Endothelial cell of umbilical vein (primary cell): Measurements from ENCODE around the gene PAK5. TPM values are rescaled to one million over a fixed set of nuclear protein-coding genes. Genes with fewer than 3 reads are reported as not detected.

ENCODE experiments used
- BruUV-seq: library from RNA; stranded (reverse); fragments of 400-500 nt; replicated peaks from 2 replicates; lab custom pipeline; 2021; lab: Mats Ljungman, UMichigan
- CTCF ChIA-PET: fragments of 300-600, 350-600 bp; sonication (Branson Sonifier 250); formaldehyde crosslinking; loops from one replicate; lab custom pipeline; 2021; ENCODE audit warnings: antibody characterized with exemption, inconsistent platforms; lab: Charles Lee
- POLR2A ChIA-PET: fragments of 300-600, 350-600 bp; sonication (Branson Sonifier 250); formaldehyde crosslinking; loops from one replicate; lab custom pipeline; 2021; ENCODE audit warnings: antibody characterized with exemption, inconsistent platforms; lab: Charles Lee
- DNase-seq: peaks from one replicate; pipeline ENCODE4 v3.0.0-alpha.2; 2011; ENCODE audit warnings: low read depth, low spot score
- FAIRE-seq: peaks from 2 replicates; lab custom pipeline; 2011; peaks lifted over from hg19 to GRCh38; lab: Jason Lieb, UNC
- H2AFZ ChIP-seq: 2 replicates; pipeline ENCODE4 v1.6.0; 2012; ENCODE audit warnings: low read depth, low read length, control low read depth, inconsistent platforms
- H3K27ac ChIP-seq: 2 replicates; pipeline ENCODE4 v1.5.1; 2011; ENCODE audit warnings: low read depth, mild to moderate bottlenecking, control low read depth, low read length, moderate library complexity; ENCODE audit not compliant: insufficient read depth
- H3K27me3 ChIP-seq, 2 experiments: 2 replicates each; pipeline versions ENCODE4 v1.6.0 to v1.6.1; 2011; ENCODE audit warnings: low read length in 2 of 2, mixed read lengths in 1 of 2; ENCODE audit not compliant: control insufficient read depth in 2 of 2, insufficient read depth in 2 of 2
- H3K36me3 ChIP-seq, 2 experiments: 2 replicates in 1 of 2; 3 replicates in 1 of 2; pipeline ENCODE4 v1.5.1; 2011; ENCODE audit warnings: low read length in 2 of 2, mild to moderate bottlenecking in 1 of 2, moderate library complexity in 1 of 2; ENCODE audit not compliant: control insufficient read depth in 2 of 2, insufficient read depth in 2 of 2; ENCODE audit errors: extremely low read depth in 1 of 2
- H3K4me1 ChIP-seq: 3 replicates; pipeline ENCODE4 v1.5.1; 2011; ENCODE audit warnings: mild to moderate bottlenecking, low read length; ENCODE audit not compliant: control insufficient read depth, insufficient read depth; ENCODE audit errors: extremely low read depth
- H3K4me2 ChIP-seq: 2 replicates; pipeline ENCODE4 v1.6.1; 2011; ENCODE audit warnings: low read length, control low read depth, mixed read lengths; ENCODE audit not compliant: insufficient read depth
- H3K4me3 ChIP-seq, 3 experiments: fragments of 200-600 bp in 1 of 3; sonication (generic), shearing (Covaris generic) in 1 of 3; replicated peaks in 1 of 3; 2 replicates each; pipeline ENCODE4 v1.5.1; 2011 to 2016; ENCODE audit warnings: control low read depth in 3 of 3, low read length in 3 of 3, mild to moderate bottlenecking in 2 of 3, inconsistent platforms in 1 of 3, low read depth in 1 of 3, moderate library complexity in 1 of 3; ENCODE audit not compliant: insufficient read depth in 1 of 3
- H3K79me2 ChIP-seq: 2 replicates; pipeline ENCODE4 v1.6.0; 2012; ENCODE audit warnings: low read length, inconsistent platforms; ENCODE audit not compliant: control insufficient read depth, insufficient read depth
- H3K9ac ChIP-seq: replicated peaks from 2 replicates; pipeline ENCODE3; 2011; ENCODE audit warnings: low read length, control low read depth; ENCODE audit not compliant: insufficient read depth; ENCODE audit errors: extremely low read depth
- H3K9me1 ChIP-seq: replicated peaks from 3 replicates; pipeline ENCODE4 v1.6.0; 2011; ENCODE audit warnings: mild to moderate bottlenecking, low read length; ENCODE audit not compliant: control insufficient read depth, insufficient read depth; ENCODE audit errors: extremely low read depth
- H3K9me3 ChIP-seq: replicated peaks from 2 replicates; pipeline ENCODE4 v1.5.1; 2012; ENCODE audit warnings: low read length, inconsistent platforms; ENCODE audit not compliant: control insufficient read depth, insufficient read depth
- H4K20me1 ChIP-seq: replicated peaks from 2 replicates; pipeline ENCODE3; 2011; ENCODE audit warnings: mild to moderate bottlenecking, low read length; ENCODE audit not compliant: control insufficient read depth, insufficient read depth; ENCODE audit errors: extremely low read depth
- CTCF ChIP-seq, 2 donors: IDR thresholded peaks; 1 replicate in 1 of 2; 2 replicates in 1 of 2; pipeline ENCODE4 v1.5.1; 2011; ENCODE audit warnings: low read length in 2 of 2, mild to moderate bottlenecking in 2 of 2, moderate library complexity in 2 of 2, control low read depth in 1 of 2, inconsistent platforms in 1 of 2, low read depth in 1 of 2; ENCODE audit not compliant: insufficient read depth in 1 of 2; ENCODE audit errors: extremely low read depth in 1 of 2
- EZH2 ChIP-seq: IDR thresholded peaks from 2 replicates; pipeline ENCODE4 v1.6.1; 2012; ENCODE audit warnings: borderline replicate concordance, low read depth, mild to moderate bottlenecking, moderate library complexity, low read length, inconsistent platforms; ENCODE audit not compliant: severe bottlenecking
- FOS ChIP-seq: IDR thresholded peaks from 2 replicates; pipeline ENCODE4 v1.6.1; 2011; ENCODE audit warnings: mild to moderate bottlenecking, low read length, moderate library complexity, borderline replicate concordance; ENCODE audit not compliant: insufficient read depth
- GATA2 ChIP-seq: IDR thresholded peaks from 2 replicates; pipeline ENCODE4 v1.7.0; 2011; ENCODE audit warnings: low read depth, mild to moderate bottlenecking, moderate library complexity, mixed read lengths, low read length; ENCODE audit not compliant: insufficient read length, insufficient read depth
- JUN ChIP-seq: IDR thresholded peaks from 2 replicates; pipeline ENCODE4 v1.6.1; 2011; ENCODE audit warnings: borderline replicate concordance, low read depth; ENCODE audit not compliant: insufficient read length, insufficient read depth
- MAX ChIP-seq: IDR thresholded peaks from 2 replicates; pipeline ENCODE4 v1.6.1; 2011; ENCODE audit not compliant: insufficient read depth, insufficient read length
- MYC ChIP-seq: IDR thresholded peaks from one replicate; pipeline ENCODE4 v1.6.1; 2011; ENCODE audit warnings: mild to moderate bottlenecking, low read depth, low read length
- POLR2A ChIP-seq: IDR thresholded peaks from 2 replicates; pipeline ENCODE4 v1.6.1; 2012; ENCODE audit warnings: low read depth, mild to moderate bottlenecking, control low read depth, low read length
- POLR2AphosphoS5 ChIP-seq: IDR thresholded peaks from 2 replicates; pipeline ENCODE4 v1.6.1; 2012; ENCODE audit warnings: low read depth, mild to moderate bottlenecking, control low read depth, low read length, moderate library complexity; ENCODE audit not compliant: insufficient read depth
- dilution Hi-C: fragments of 300-500 bp; cut with MboI; formaldehyde crosslinking; loops from one replicate; pipeline ENCODE4 v1.15.0; 2019; ENCODE audit warnings: low sequenced_read_pairs; ENCODE audit not compliant: extremely low pct_ligation_motif_present
- intact Hi-C: fragments of 100-400 bp; cut with micrococcal nuclease; formaldehyde crosslinking; loops from one replicate; pipeline ENCODE4 v1.10.0; 2022
- polyA plus RNA-seq, 4 experiments: library from polyadenylated mRNA; depleted of rRNA in 3 of 4; stranded (reverse) in 3 of 4; unstranded in 1 of 4; fragments of >200 nt; gene quantifications; 2 replicates each; pipeline versions ENCODE4 v1.2.1 to v1.2.3, GENCODE V29; 2011 to 2012; ENCODE audit warnings: missing spikeins in 1 of 4
- total RNA-seq: library from RNA; stranded (reverse); gene quantifications from 2 replicates; pipeline ENCODE4 v1.2.3, GENCODE V29; 2021

The PAK5 gene
- total and polyA plus RNA-seq, 2 donors (not counting 3 experiments of a cell fraction or from before 2014, with no cell fraction given): not detected

- no peak overlapping the region for H3K4me2 ChIP-seq
- dilution Hi-C loops (no loop called here), intact Hi-C loops (no loop called here)
These were observed 307.3 kb downstream of the PAK5 start for GRCh38 chr20:9531581-9531980.

More at GRCh38 chr20:9531581-9531980, 307.3 kb downstream of the PAK5 start:
- no peak overlapping the region for H2AFZ ChIP-seq
- H3K27ac ChIP-seq: no peak overlapping the region
- no peaks in the 10 kb centered on the region for H3K79me2 ChIP-seq
- CTCF ChIA-PET: no interaction called here
- H3K36me3 ChIP-seq: no peaks in the 10 kb centered on the region
- FAIRE-seq: no peak
- no peaks in the 10 kb centered on the region for H3K4me1 ChIP-seq
- H3K9me1 ChIP-seq: no peaks in the 10 kb centered on the region
- H4K20me1 ChIP-seq: no peaks in the 10 kb centered on the region
- peaks cover 0 to 2% of the 10 kb centered on the region in 2 experiments for H3K27me3 ChIP-seq
- TF ChIP-seq MAX (no peak), POLR2A (no peak), CTCF (IDR thresholded peaks at IDR 0.05; ENCODE audit: extremely low read depth in 1 of 2, insufficient read depth in 1 of 2, low read depth in 1 of 2, low read length in 2 of 2) (no peak), EZH2 (no peak), JUN (no peak), MYC (no peak), FOS (no peak), GATA2 (no peak), POLR2AphosphoS5 (no peak)
- BruUV-seq: no TSS peak
- H3K4me3 ChIP-seq: no peak overlapping the region
- no peaks in the 10 kb centered on the region for H3K9me3 ChIP-seq
- H3K9ac ChIP-seq: no peak overlapping the region
- no peak for DNase-seq
- POLR2A ChIA-PET: no interaction called here
